BLaER1 treated with 17β-estradiol and CSF1 and Interleukin-3, amounts not matched to agents 10 nM and 100 nM (cell line): ENCODE data around the gene CKS1B.

Experiments used
- H3K27ac ChIP-seq, 11 experiments: shearing (Covaris generic); formaldehyde crosslinking; 2 replicates each; pipeline ENCODE4 v1.8.1; 2022
- H3K27me3 ChIP-seq, 11 experiments: shearing (Covaris generic); formaldehyde crosslinking; 2 replicates each; pipeline ENCODE4 v1.8.1; 2022
- H3K36me3 ChIP-seq, 11 experiments: shearing (Covaris generic); formaldehyde crosslinking; 2 replicates each; pipeline ENCODE4 v1.8.1; 2022
- H3K4me1 ChIP-seq, 10 experiments: shearing (Covaris generic); formaldehyde crosslinking; 2 replicates each; pipeline ENCODE4 v1.8.1; 2022
- H3K4me2 ChIP-seq, 11 experiments: shearing (Covaris generic); formaldehyde crosslinking; 2 replicates each; pipeline ENCODE4 v1.8.1; 2022
- H3K4me3 ChIP-seq, 10 experiments: shearing (Covaris generic); formaldehyde crosslinking; 2 replicates each; pipeline ENCODE4 v1.8.1; 2022
- H3K9ac ChIP-seq, 11 experiments: shearing (Covaris generic); formaldehyde crosslinking; 2 replicates each; pipeline ENCODE4 v1.8.1; 2022
- H3K9me3 ChIP-seq, 11 experiments: shearing (Covaris generic); formaldehyde crosslinking; replicated peaks in 1 of 11; 2 replicates each; pipeline ENCODE4 v1.8.1; 2022
- H4K20me1 ChIP-seq, 11 experiments: shearing (Covaris generic); formaldehyde crosslinking; 2 replicates each; pipeline ENCODE4 v1.8.1; 2022
- Cebpa-rat ChIP-seq, 11 experiments: shearing (Covaris generic); IDR thresholded peaks; 2 replicates each; pipeline ENCODE4 v1.8.1; 2022

CKS1B gene

GRCh38 chr1:155002464-155003226 is 28.2 kb downstream of the CKS1B start, which contains the start of gene ZBTB7B:
TSS of gene ZBTB7B (plus strand) at chr1:155002802. CDS start at chr1:155014661, 11,859 bp downstream.
- Histone ChIP-seq H3K27ac (peak within 1 kb of the TSS; percentile 78 to 93 (median 88)), H3K36me3 (no peaks in the 10 kb centered on the region; a peak in 1 of 22 replicates), H3K9me3 (no peaks in the 10 kb centered on the region), H3K9ac (peak within 1 kb of the TSS; percentile 83 to 97 (median 87)), H3K4me3 (peak within 1 kb of the TSS; percentile 80 to 99 (median 92)), H3K4me2 (peak within 1 kb of the TSS; percentile 98 to 100 (median 99)), H3K27me3 (no peaks in the 10 kb centered on the region), H4K20me1 (peaks cover 0 to 7% (median 0%) of the 10 kb centered on the region in 11 experiments; a peak in 1 of 22 replicates), H3K4me1 (peaks cover 54 to 72% (median 68%) of the 10 kb centered on the region in 10 experiments)
- TF ChIP-seq Cebpa-rat (IDR thresholded peaks at IDR 0.05), result no peak

GRCh38 chr1:155003227-155003765 is 28.8 kb downstream of the CKS1B start:
- Histone ChIP-seq H3K27me3 (no peaks in the 10 kb centered on the region), H3K4me2 (peak overlapping the region; percentile 95 to 100 (median 98)), H3K9ac (peak overlapping the region; percentile 83 to 97 (median 87)), H4K20me1 (peaks cover 0 to 13% (median 0%) of the 10 kb centered on the region in 11 experiments; a peak in 1 of 22 replicates), H3K4me1 (peaks cover 54 to 72% (median 68%) of the 10 kb centered on the region in 10 experiments), H3K27ac (peak overlapping the region; percentile 78 to 93 (median 87)), H3K36me3 (no peaks in the 10 kb centered on the region; a peak in 1 of 22 replicates), H3K4me3 (peak overlapping the region; percentile 80 to 99 (median 92)), H3K9me3 (no peaks in the 10 kb centered on the region)
- no peak for TF ChIP-seq Cebpa-rat (IDR thresholded peaks at IDR 0.05)

- no peak for TF ChIP-seq Cebpa-rat (IDR thresholded peaks at IDR 0.05)
- Histone ChIP-seq H3K27ac (peak overlapping the region; percentile 78 to 93 (median 87)), H4K20me1 (peaks cover 0 to 15% (median 0%) of the 10 kb centered on the region in 11 experiments; a peak in 1 of 22 replicates), H3K4me1 (peaks cover 54 to 72% (median 69%) of the 10 kb centered on the region in 10 experiments), H3K4me2 (peak overlapping the region; percentile 95 to 100 (median 98)), H3K9ac (peak overlapping the region; percentile 83 to 97 (median 87)), H3K9me3 (no peaks in the 10 kb centered on the region), H3K36me3 (no peaks in the 10 kb centered on the region; a peak in 1 of 22 replicates), H3K4me3 (peak overlapping the region; percentile 80 to 99 (median 92)), H3K27me3 (no peaks in the 10 kb centered on the region)
Observed at GRCh38 chr1:155003766-155004351, 29.4 kb downstream of the CKS1B start.

GRCh38 chr1:155004352-155005075 is 30.0 kb downstream of the CKS1B start:
- Histone ChIP-seq H3K4me2 (peak overlapping the region; percentile 95 to 100 (median 98)), H3K27me3 (no peaks in the 10 kb centered on the region), H3K4me3 (peak overlapping the region; percentile 80 to 99 (median 92)), H3K27ac (peak overlapping the region; percentile 78 to 93 (median 87)), H3K4me1 (peaks cover 55 to 72% (median 69%) of the 10 kb centered on the region in 10 experiments), H3K9ac (peak overlapping the region; percentile 83 to 97 (median 87)), H3K9me3 (no peaks in the 10 kb centered on the region), H3K36me3 (no peaks in the 10 kb centered on the region; a peak in 1 of 22 replicates), H4K20me1 (peaks cover 0 to 15% (median 0%) of the 10 kb centered on the region in 11 experiments; a peak in 1 of 22 replicates)
- TF ChIP-seq Cebpa-rat (IDR thresholded peaks at IDR 0.05), result no peak

- no peaks in the 10 kb centered on the region; a peak in 1 of 22 replicates for H3K36me3 ChIP-seq
- peaks cover 56 to 72% (median 69%) of the 10 kb centered on the region in 10 experiments for H3K4me1 ChIP-seq
Observed at GRCh38 chr1:155005076-155006011, 30.9 kb downstream of the CKS1B start.

GRCh38 chr1:155006601-155007101 is 32.2 kb downstream of the CKS1B start:
- Histone ChIP-seq H3K27ac (peak overlapping the region; percentile 78 to 93 (median 87)), H3K4me1 (peaks cover 69 to 79% (median 77%) of the 10 kb centered on the region in 10 experiments), H3K27me3 (no peaks in the 10 kb centered on the region), H3K4me2 (peak overlapping the region; percentile 95 to 100 (median 98)), H3K9me3 (no peaks in the 10 kb centered on the region), H3K4me3 (peak overlapping the region; percentile 16 to 99 (median 62); a peak in 15 of 20 replicates), H4K20me1 (peaks cover 0 to 15% (median 0%) of the 10 kb centered on the region in 11 experiments; a peak in 1 of 22 replicates), H3K9ac (peak overlapping the region; percentile 75 to 97 (median 85); a peak in 21 of 22 replicates), H3K36me3 (peaks cover 0 to 9% (median 3%) of the 10 kb centered on the region in 11 experiments; a peak in 6 of 22 replicates)
- no peak for TF ChIP-seq Cebpa-rat (IDR thresholded peaks at IDR 0.05)

More at GRCh38 chr1:155005076-155006011, 30.9 kb downstream of the CKS1B start:
- Histone ChIP-seq H3K27me3 (no peaks in the 10 kb centered on the region), H3K9me3 (no peaks in the 10 kb centered on the region), H3K4me2 (peak overlapping the region; percentile 95 to 100 (median 98)), H3K4me3 (peak overlapping the region; percentile 80 to 99 (median 92)), H4K20me1 (peaks cover 0 to 15% (median 0%) of the 10 kb centered on the region in 11 experiments; a peak in 1 of 22 replicates), H3K27ac (peak overlapping the region; percentile 78 to 93 (median 87)), H3K9ac (peak overlapping the region; percentile 83 to 97 (median 87))
- TF ChIP-seq Cebpa-rat (IDR thresholded peaks at IDR 0.05), result no peak

- peaks cover 0 to 15% (median 0%) of the 10 kb centered on the region in 11 experiments; a peak in 6 of 22 replicates for H4K20me1 ChIP-seq
- peaks cover 76 to 86% (median 84%) of the 10 kb centered on the region in 10 experiments for H3K4me1 ChIP-seq
- H3K9me3 ChIP-seq, result no peaks in the 10 kb centered on the region
- H3K36me3 ChIP-seq, result peaks cover 0 to 9% (median 3%) of the 10 kb centered on the region in 11 experiments; a peak in 6 of 22 replicates
- H3K4me2 ChIP-seq, result peak overlapping the region; percentile 95 to 100 (median 98)
- H3K9ac ChIP-seq, result peak overlapping the region; percentile 50 to 97 (median 75); a peak in 20 of 22 replicates
- no peak for TF ChIP-seq Cebpa-rat (IDR thresholded peaks at IDR 0.05)
- no peaks in the 10 kb centered on the region for H3K27me3 ChIP-seq
- H3K27ac ChIP-seq, result peak overlapping the region; percentile 29 to 93 (median 86); a peak in 21 of 22 replicates
- peak overlapping the region in 7 of 10 experiments; percentile 11 to 99 (median 68); a peak in 11 of 20 replicates for H3K4me3 ChIP-seq
Observed at GRCh38 chr1:155007251-155007828, 32.9 kb downstream of the CKS1B start.
